Measurements from ENCODE around the gene SPX.

Gene SPX

DNA sequence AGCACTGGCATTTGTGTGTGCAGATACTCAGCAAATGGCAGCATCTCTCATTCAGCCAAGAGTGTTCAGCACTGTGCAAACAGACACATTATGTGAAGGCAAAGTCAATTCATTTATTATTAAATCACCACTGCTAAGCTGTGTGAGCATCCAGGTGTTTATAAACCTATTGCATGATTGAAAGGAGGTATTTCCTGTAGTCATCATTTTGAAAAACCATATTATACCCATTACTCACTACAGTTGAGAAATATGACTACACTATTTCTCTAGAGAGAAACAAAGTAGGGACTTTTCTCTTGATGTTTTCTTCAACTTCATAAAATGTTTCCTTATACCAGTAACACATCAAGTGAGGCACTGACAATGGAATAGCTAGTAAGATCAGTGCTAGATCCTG lies 13.7 kb downstream of the SPX start:
- no peak for DNase-seq

- DNase-seq = no peak
Observed at GRCh38 chr12:21541773-21542172, 15.7 kb downstream of the SPX start.

DNA sequence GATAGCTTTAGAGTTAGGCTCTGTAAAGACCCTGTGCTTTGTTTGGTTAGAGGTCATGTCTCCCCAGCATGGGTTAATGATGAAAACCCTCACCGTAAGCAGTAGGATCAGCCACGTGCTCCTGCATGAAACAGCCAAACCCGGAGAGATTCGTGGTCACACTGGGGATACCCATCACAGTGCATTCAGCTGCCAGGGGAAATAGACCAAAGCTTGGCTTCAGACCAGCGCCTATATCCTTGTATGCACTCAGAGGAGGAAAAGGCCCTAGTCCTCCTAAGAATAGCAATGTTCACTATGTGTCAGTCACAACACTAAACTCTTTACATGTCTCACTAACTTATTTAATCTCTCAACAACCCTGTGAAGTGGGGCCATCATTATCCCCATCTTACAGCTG lies 16.3 kb downstream of the SPX start:
- no peak for DNase-seq

DNA sequence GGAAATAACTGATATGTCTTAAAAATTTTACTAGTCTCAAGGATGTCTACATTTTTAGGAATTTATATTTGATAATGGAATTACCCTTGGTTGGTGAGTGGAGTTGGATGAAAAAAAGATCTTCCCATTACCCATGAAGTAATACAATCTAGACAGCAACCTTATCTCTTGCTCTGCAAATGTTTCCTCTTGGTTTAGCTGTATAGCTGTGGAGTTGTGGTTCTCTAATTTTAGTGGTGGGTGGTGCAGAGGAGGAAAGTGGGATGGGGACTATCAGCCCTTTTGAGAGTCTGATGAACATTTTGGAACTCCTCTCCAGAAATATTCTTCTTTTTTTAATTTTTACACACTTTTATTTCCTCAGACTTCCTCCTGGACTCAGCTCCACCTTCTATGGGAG lies 17.1 kb downstream of the SPX start:
- DNase-seq = no peak

DNA sequence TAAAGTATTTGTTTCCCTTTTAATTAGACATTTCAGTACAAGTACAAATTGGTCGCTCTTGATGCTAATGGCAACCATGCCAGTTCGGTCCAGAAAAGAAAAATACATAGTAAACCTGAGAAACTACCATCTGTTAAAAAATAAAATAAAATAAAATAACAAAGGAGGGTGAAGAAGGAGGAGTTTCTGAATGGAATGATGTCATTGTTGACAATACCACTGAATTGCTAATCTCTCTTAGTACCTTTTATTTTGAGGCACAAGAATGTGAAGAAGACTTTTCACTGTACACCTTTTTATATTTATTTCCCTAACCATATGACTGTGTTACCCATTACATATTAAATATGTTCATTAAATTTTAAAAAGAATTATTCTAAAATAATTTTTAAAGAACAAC lies 19.5 kb downstream of the SPX start:
- DNase-seq = no peak

- no peak for DNase-seq
Observed at GRCh38 chr12:21546716-21547115, 20.6 kb downstream of the SPX start.

- peak; percentile 35 to 47 for DNase-seq
Observed at GRCh38 chr12:21547437-21547836, 21.3 kb downstream of the SPX start.

DNA sequence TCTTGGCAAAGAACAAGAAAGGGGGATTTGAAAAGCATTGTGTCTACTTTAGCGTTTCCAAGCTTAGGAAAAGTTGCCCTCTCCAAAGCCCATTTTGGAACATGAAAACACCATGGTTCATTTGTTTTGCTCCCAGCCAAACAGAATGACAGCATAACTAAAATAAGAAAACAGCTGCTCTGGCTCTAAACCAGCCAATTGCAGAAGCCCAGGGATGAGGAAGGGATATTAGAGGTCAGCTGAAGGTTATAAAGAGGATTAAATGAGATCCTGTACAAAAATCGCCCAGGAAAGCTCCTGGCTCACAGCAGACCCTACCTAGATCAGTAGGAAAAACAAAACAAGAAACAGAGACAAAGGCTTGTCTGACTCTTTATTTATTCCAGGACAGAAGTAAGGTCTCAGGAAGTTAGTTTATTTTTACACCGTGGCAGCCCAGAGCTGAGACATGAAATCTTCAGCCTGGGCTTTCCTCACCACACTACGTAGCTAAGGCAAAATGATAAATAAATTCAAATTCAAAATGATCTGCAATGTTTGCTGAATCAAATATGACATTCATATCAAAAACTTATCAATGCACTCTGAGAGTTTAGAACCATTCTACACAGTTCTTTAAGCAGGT lies 25.9 kb downstream of the SPX start:
- DNase-seq = no peak

GRCh38 chr12:21552635-21553328 lies 26.7 kb downstream of the SPX start:
- DNase-seq = no peak

DNA sequence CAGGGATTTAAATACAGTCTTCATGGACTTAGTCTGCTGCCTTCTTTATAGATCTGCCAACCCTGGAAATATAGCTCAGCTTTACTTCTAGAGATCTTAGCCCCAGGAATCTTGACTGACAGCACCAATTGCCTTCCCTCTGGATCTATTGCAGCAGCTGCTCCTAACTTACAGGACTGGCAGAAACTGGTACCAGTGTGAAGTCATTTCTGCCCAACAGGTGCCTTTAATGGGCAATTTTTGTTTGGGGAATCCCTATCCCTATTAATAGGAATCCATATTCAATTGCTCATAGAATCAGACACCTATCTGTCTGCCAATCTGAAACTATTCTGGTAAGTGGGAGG lies 27.2 kb downstream of the SPX start:
- DNase-seq = no peak

DNA sequence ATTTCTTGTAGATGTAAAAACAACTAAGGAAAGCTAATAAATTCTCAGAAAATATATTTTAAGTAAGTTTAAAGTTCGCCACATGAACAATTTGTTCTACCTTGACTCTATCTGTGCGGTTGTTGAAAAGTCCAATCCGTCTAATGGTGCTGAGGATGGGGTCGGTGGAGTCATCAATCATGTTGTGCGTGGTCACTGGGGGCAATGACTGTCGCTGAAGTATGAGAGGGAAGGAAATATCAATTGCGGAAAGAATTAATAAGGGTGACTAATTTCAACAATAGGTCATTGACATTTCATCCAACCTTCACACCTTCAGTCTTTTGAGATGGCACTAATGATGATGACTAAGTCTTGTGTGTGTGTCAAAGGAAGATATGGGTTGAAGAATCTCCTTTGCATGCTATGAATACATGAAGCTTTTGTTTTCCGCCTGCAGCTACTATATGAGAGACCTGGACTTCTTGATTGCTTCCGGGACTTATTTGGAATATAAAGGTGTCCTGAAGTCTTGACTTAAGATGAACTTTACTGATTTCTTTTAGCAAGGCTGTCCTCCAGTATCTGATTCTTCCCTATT lies 32.1 kb downstream of the SPX start:
- no peak for DNase-seq

GRCh38 chr12:21559855-21560569 lies 33.9 kb downstream of the SPX start:
- DNase-seq = no peak

DNA sequence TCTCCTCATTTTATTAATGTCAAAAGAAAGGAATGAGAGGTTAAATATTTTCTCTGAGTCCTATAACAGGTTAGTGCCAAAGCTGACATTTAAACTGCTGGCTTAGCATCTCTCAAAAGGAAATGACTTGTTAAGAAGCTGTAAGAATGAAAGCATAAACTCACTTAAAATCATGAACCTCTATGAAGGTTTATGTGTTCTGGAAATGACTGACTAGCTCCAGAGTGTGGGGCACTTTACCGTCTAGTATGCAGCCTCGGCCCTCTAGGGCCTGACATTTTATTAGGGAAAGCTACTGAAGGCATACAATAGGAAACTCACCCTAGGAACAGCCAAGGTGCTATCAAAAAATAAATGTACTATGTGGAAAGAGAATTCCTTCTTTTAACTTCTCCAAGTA lies 35.1 kb downstream of the SPX start:
- no peak for DNase-seq

- no peak for DNase-seq
Observed at GRCh38 chr12:21562859-21563258, 36.8 kb downstream of the SPX start.

GRCh38 chr12:21566223-21566906 lies 40.3 kb downstream of the SPX start:
- no peak for DNase-seq

DNA sequence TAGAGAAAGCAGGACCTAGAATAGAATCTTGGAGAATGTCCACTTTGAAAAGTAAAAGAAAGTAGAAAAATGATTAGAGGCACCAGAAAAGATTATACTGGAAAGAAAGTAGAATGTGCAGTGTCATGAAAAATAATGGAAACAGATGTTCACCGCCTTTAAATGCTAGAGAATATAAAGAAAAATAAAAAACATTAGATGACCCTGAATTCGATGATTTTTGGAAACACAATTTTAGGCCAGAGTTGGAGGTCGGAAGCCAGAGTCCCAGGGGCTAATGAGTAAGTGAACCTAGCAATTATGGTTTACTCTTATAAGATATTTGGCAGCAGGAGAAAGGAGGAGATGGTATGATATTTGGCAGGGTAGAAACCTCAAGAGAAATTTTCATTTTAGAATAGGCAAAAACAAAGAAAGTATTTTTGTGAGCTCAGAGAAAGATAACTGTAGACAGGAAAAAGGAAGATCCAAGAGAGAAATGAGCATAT lies 40.9 kb downstream of the SPX start:
- DNase-seq = no peak

DNA sequence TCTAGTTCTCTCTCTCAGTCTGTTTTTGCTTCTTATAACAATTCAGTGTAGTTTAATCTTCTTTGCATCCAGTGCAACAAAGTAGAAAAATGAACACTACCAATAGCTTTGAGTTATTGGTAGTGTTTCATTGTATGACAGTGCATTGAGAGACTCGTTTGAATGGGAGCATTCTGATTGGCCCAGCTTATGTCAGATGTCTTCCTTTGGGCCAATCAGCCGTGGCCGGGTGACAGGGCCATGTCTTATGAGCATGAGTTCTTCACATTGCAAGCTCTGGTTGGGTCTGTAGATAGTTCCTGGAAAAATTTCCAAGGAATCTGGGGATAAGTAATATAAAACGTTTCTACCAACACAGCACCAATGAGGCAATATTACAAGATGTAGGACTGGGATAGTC lies 42.0 kb downstream of the SPX start:
- no peak for DNase-seq

DNA sequence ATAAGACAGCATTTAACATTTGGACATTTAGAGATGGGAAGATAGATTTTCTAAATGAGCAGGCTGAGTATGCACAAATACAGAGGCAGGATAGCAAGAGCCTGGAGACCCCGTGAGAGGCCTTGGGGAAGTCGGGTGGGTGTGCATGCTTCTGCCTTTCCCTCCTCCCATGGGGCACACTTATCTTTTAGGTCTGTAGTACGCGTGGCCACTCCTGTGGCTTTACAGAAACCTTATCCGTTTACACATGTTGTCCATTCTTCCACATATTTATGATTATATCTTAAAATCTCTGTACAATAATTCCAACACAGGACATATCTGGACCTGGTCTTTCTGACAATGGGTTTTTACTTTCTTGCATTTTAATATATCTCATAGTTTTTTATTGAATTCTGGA lies 45.0 kb downstream of the SPX start:
- DNase-seq = no peak

- DNase-seq = no peak
Observed at GRCh38 chr12:21573733-21574358, 47.8 kb downstream of the SPX start.

DNA sequence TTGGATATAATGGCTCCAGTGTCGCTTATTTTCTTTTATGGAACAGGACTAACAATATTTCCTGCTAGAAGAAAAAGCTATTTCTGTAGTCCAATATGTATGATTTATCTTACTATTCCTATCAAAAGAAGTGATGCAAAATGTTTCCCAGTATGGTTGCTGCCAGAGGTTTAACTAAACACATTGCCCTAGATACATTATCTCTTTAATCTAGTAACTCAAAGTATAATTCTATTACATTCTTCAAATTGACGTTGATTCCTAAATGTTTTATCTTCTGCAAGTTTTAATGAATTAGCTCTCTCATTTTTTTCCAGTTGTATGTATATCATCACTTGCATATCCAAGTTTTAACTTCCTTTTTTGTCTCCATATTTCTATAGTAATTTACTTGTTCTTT lies 50.3 kb downstream of the SPX start:
- no peak for DNase-seq

- no peak for DNase-seq
Observed at GRCh38 chr12:21577516-21577915, 51.4 kb downstream of the SPX start.

- no peak for DNase-seq
Observed at GRCh38 chr12:21580748-21581516, 54.8 kb downstream of the SPX start.

All from activated T-cell treated with anti-CD3 and anti-CD28 coated beads, Interleukin-2, amount 50 U/mL, for 48 hours (primary cell).